ENCODE results near the gene LRG1.

Gene LRG1

GRCh38 chr19:4501691-4502090 is 38.1 kb downstream of the LRG1 start:
- POLR2A ChIA-PET = no interaction called here
- no peaks in the 10 kb centered on the region for H3K4me1 ChIP-seq (ENCODE audit: control insufficient read depth, insufficient read depth, low read length)
- H3K27ac ChIP-seq (ENCODE audit: extremely low read depth, low read depth, low read length) = no peak overlapping the region
- H3K4me3 ChIP-seq (ENCODE audit: low read depth, low read length) = no peak overlapping the region
- no peaks in the 10 kb centered on the region for H3K9me3 ChIP-seq (ENCODE audit: control insufficient read depth, insufficient read depth, low read depth, low read length)
- H3K36me3 ChIP-seq (ENCODE audit: control insufficient read depth in 2 of 2, insufficient read depth in 1 of 2, low read length in 2 of 2) = peaks cover 6 to 83% of the 10 kb centered on the region in 2 experiments; a peak in 2 of 3 replicates
- no peak for TF ChIP-seq ZNF701 (tag by site-specific recombination; IDR thresholded peaks at IDR 0.05)
- TF ChIP-seq MYNN (tag by site-specific recombination; IDR thresholded peaks at IDR 0.05; ENCODE audit: borderline replicate concordance) = no peak
- TF ChIP-seq PRDM4 (tag by site-specific recombination; IDR thresholded peaks at IDR 0.05) = no peak
- TF ChIP-seq ZNF521 (tag by site-specific recombination; IDR thresholded peaks at IDR 0.05) = no peak
- no peak for TF ChIP-seq ZNF488 (tag by site-specific recombination; IDR thresholded peaks at IDR 0.05)
- no peak for TF ChIP-seq ZSCAN18 (tag by site-specific recombination; IDR thresholded peaks at IDR 0.05)
- peak; percentile 74 for TF ChIP-seq HIC1 (tag by site-specific recombination; IDR thresholded peaks at IDR 0.05)
- TF ChIP-seq KLF16 (tag by site-specific recombination; IDR thresholded peaks at IDR 0.05) = no peak
- no peak for TF ChIP-seq ZNF514 (tag by site-specific recombination; IDR thresholded peaks at IDR 0.05)
- CTCF ChIA-PET = no interaction called here

GRCh38 chr19:4500841-4501591 is 38.8 kb downstream of the LRG1 start:
- peaks cover 6 to 87% of the 10 kb centered on the region in 2 experiments; a peak in 2 of 3 replicates for H3K36me3 ChIP-seq (ENCODE audit: control insufficient read depth in 2 of 2, insufficient read depth in 1 of 2, low read length in 2 of 2)
- no peak overlapping the region for H3K27ac ChIP-seq (ENCODE audit: extremely low read depth, low read depth, low read length)
- H3K4me1 ChIP-seq (ENCODE audit: control insufficient read depth, insufficient read depth, low read length) = no peaks in the 10 kb centered on the region
- POLR2A ChIA-PET = interaction anchor here (0.6 kb wide), 1 partner anchor 318 kb away, joined by 12 read pairs; no protein-coding TSS in a partner anchor
- CTCF ChIA-PET = interaction anchor here (1.2 kb wide), 1 partner anchor 24 kb away, joined by 4 read pairs; no protein-coding TSS in a partner anchor
- no peaks in the 10 kb centered on the region for H3K9me3 ChIP-seq (ENCODE audit: control insufficient read depth, insufficient read depth, low read depth, low read length)
- H3K4me3 ChIP-seq (ENCODE audit: low read depth, low read length) = no peak overlapping the region
- TF ChIP-seq OVOL3 (tag by site-specific recombination; IDR thresholded peaks at IDR 0.05) (no peak), PRDM1 (tag by site-specific recombination; IDR thresholded peaks at IDR 0.05) (no peak), GFI1B (tag by site-specific recombination; IDR thresholded peaks at IDR 0.05) (no peak), GLI2 (tag by site-specific recombination; IDR thresholded peaks at IDR 0.05; ENCODE audit: borderline replicate concordance, low read depth) (no peak), ZNF18 (tag by site-specific recombination; IDR thresholded peaks at IDR 0.05) (no peak), ZNF24 (tag by site-specific recombination; IDR thresholded peaks at IDR 0.05) (no peak), ZNF48 (tag by site-specific recombination; IDR thresholded peaks at IDR 0.05) (no peak), ZNF571 (tag by site-specific recombination; IDR thresholded peaks at IDR 0.05) (no peak), YY1 (tag by site-specific recombination; IDR thresholded peaks at IDR 0.05) (no peak), ZNF416 (tag by site-specific recombination; IDR thresholded peaks at IDR 0.05) (no peak), SALL2 (tag by site-specific recombination; IDR thresholded peaks at IDR 0.05; ENCODE audit: borderline replicate concordance) (no peak), ZNF335 (tag by site-specific recombination; conservative IDR thresholded peaks at IDR 0.05) (no peak), REST (tag by site-specific recombination; IDR thresholded peaks at IDR 0.05) (no peak), HOXA7 (CRISPR knock-in tag; IDR thresholded peaks at IDR 0.05; ENCODE audit: borderline replicate concordance) (no peak)
